ENCODE measurements around the gene ACAN.

- TF ChIP-seq TAF1 (IDR thresholded peaks at IDR 0.05; ENCODE audit: borderline replicate concordance, insufficient read depth, low read length), result no peak
- TF ChIP-seq POLR2AphosphoS5 (IDR thresholded peaks at IDR 0.05; ENCODE audit: low read depth, low read length), result no peak
- no peak for TF ChIP-seq SIN3A (IDR thresholded peaks at IDR 0.05; ENCODE audit: borderline replicate concordance, insufficient read depth, low read length)
- TF ChIP-seq REST (IDR thresholded peaks at IDR 0.05; ENCODE audit: insufficient read depth in 1 of 2, low read depth in 2 of 2, low read length in 2 of 2), result no peak
Measured at GRCh38 chr15:88878720-88879184, 75.5 kb downstream of the ACAN start.

Measured in PFSK-1 (cell line).